Naive thymus-derived CD8-positive, alpha-beta T cell (primary cell): ENCODE results near the gene ASTE1. TPM values are rescaled to one million over a fixed set of nuclear protein-coding genes. Genes with fewer than 3 reads are reported as not detected.
"Not testable (repeated sequence)": the region's sequence is repeated elsewhere in the genome, so short reads cannot be mapped to it uniquely, and the experiment has no call there.

Experiments used
- ATAC-seq, 2 donors: fragments of 150-1000 bp; cut with Tn5 transposase in 1 of 2; sonication (Bioruptor Pico), chemical (Tn5 transposase) in 1 of 2; 1 replicate in 1 of 2; 2 replicates in 1 of 2; pipeline ENCODE4 v1.10.0; 2021; ENCODE audit warnings: mild to moderate bottlenecking in 2 of 2, moderate library complexity in 2 of 2
- POLR2A ChIA-PET: fragments of 350-600 bp; sonication (Branson Sonifier 250); formaldehyde crosslinking; loops from one replicate; lab custom pipeline; 2021; ENCODE audit warnings: antibody characterized with exemption; lab: Charles Lee
- DNase-seq, 10 donors: peaks; one replicate each; pipeline versions ENCODE4 v3.0.0 to v3.0.0-alpha.2; 2020 to 2022
- H3K27ac Mint-ChIP-seq, 10 donors: one replicate each; pipeline ENCODE4 v1.8.0; 2020 to 2022; ENCODE audit warnings: mild to moderate bottlenecking in 10 of 10, mixed read lengths in 10 of 10, moderate library complexity in 4 of 10, inconsistent platforms in 1 of 10
- H3K27me3 Mint-ChIP-seq, 5 donors: one replicate each; pipeline ENCODE4 v1.8.0; 2021 to 2022; ENCODE audit warnings: mixed read lengths in 5 of 5
- H3K36me3 Mint-ChIP-seq, 3 donors: one replicate each; pipeline ENCODE4 v1.8.0; 2020 to 2022; ENCODE audit warnings: mixed read lengths in 3 of 3, mild to moderate bottlenecking in 2 of 3, inconsistent platforms in 1 of 3
- H3K4me1 Mint-ChIP-seq, 4 donors: one replicate each; pipeline ENCODE4 v1.8.0; 2021 to 2022; ENCODE audit warnings: mixed read lengths in 4 of 4
- H3K4me3 Mint-ChIP-seq, 10 donors: one replicate each; pipeline ENCODE4 v1.8.0; 2020 to 2022; ENCODE audit warnings: mild to moderate bottlenecking in 10 of 10, mixed read lengths in 10 of 10, moderate library complexity in 6 of 10, inconsistent platforms in 1 of 10
- H3K9me3 Mint-ChIP-seq, 9 donors: one replicate each; pipeline ENCODE4 v1.8.0; 2020 to 2022; ENCODE audit warnings: mixed read lengths in 9 of 9, mild to moderate bottlenecking in 3 of 9, inconsistent platforms in 1 of 9, moderate library complexity in 1 of 9
- polyA plus RNA-seq, 3 donors: library from polyadenylated mRNA; unstranded; fragments of 300-500 nt; fragmentation: Illumina TruSeq; gene quantifications; one replicate each; pipeline ENCODE4 v1.2.3, GENCODE V29; 2021
- total RNA-seq, 8 experiments: library from RNA in 2 of 8; stranded (reverse) in 2 of 8; gene quantifications; one replicate each; pipeline ENCODE4 v1.2.3 and lab custom pipeline; 2021 to 2026

The ASTE1 gene
- total and polyA plus RNA-seq, 5 experiments from 2014 or later: 16.3 to 30.8 (median 25.4) TPM

DNA sequence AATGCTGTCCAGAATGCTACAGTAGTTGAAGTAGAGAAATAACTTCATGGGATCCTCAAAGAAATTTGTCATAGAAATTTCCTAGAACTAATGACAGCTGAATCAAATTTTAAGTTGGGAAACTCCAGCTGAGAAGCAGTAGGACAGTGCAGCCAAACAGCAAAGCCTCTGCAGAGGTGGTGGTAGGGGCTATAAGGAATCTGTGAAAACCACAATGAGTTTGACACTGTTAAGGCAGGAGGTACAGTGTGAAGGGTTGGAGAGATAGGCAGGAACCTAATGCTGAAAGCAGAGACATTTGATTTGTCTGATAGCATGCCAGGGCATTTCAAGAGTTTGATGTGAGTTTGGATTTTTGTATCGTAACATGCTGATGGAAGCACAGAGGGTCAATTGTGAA, 22.0 kb downstream of the ASTE1 start:
- Mint-ChIP-seq H3K36me3 (peaks cover 10 to 79% (median 16%) of the 10 kb centered on the region in 3 donors), H3K9me3 (no peaks in the 10 kb centered on the region), H3K27me3 (no peaks in the 10 kb centered on the region), H3K4me1 (peaks cover 0 to 9% (median 3%) of the 10 kb centered on the region in 4 donors), H3K27ac (peak overlapping the region in 3 of 10 donors; percentile 1 to 71 (median 11)), H3K4me3 (no peak overlapping the region)
- POLR2A ChIA-PET: no interaction called here
- ATAC-seq (no peak), DNase-seq (no peak)

- POLR2A ChIA-PET: interaction anchor here (0.7 to 0.9 kb wide), 2 partner anchors 22 to 25 kb away, joined by 3 to 5 read pairs; partner anchors contain the start of genes ASTE1 and NEK11
- ATAC-seq: no peak
Measured at GRCh38 chr3:131001071-131001470, 25.6 kb downstream of the ASTE1 start.

GRCh38 chr3:130997289-130997688, 29.3 kb downstream of the ASTE1 start:
- peaks cover 0 to 68% (median 6%) of the 10 kb centered on the region in 3 donors for H3K36me3 Mint-ChIP-seq
- POLR2A ChIA-PET: no interaction called here
- no peak for ATAC-seq
- peak overlapping the region in 1 of 10 donors; percentile 2 for H3K27ac Mint-ChIP-seq
- H3K9me3 Mint-ChIP-seq: no peaks in the 10 kb centered on the region
- DNase-seq: no peak
- no peak overlapping the region for H3K4me3 Mint-ChIP-seq
- no peaks in the 10 kb centered on the region for H3K27me3 Mint-ChIP-seq
- peaks cover 0 to 2% (median 0%) of the 10 kb centered on the region in 4 donors for H3K4me1 Mint-ChIP-seq

More at GRCh38 chr3:131001071-131001470, 25.6 kb downstream of the ASTE1 start:
- no peaks in the 10 kb centered on the region for H3K9me3 Mint-ChIP-seq
- no peak overlapping the region for H3K4me3 Mint-ChIP-seq
- no peaks in the 10 kb centered on the region for H3K27me3 Mint-ChIP-seq
- no peak for DNase-seq
- no peak overlapping the region for H3K27ac Mint-ChIP-seq
- peaks cover 4 to 78% (median 15%) of the 10 kb centered on the region in 3 donors for H3K36me3 Mint-ChIP-seq
- peaks cover 0 to 9% (median 3%) of the 10 kb centered on the region in 4 donors for H3K4me1 Mint-ChIP-seq

- Mint-ChIP-seq H3K4me3 (no peak overlapping the region), H3K4me1 (peaks cover 0 to 7% (median 0%) of the 10 kb centered on the region in 4 donors), H3K36me3 (peaks cover 0 to 74% (median 8%) of the 10 kb centered on the region in 3 donors), H3K9me3 (no peaks in the 10 kb centered on the region), H3K27me3 (no peaks in the 10 kb centered on the region), H3K27ac (no peak overlapping the region)
- POLR2A ChIA-PET: no interaction called here
- ATAC-seq (no peak), DNase-seq (no peak)
Measured at GRCh38 chr3:130992344-130992743, 34.3 kb downstream of the ASTE1 start.

DNA sequence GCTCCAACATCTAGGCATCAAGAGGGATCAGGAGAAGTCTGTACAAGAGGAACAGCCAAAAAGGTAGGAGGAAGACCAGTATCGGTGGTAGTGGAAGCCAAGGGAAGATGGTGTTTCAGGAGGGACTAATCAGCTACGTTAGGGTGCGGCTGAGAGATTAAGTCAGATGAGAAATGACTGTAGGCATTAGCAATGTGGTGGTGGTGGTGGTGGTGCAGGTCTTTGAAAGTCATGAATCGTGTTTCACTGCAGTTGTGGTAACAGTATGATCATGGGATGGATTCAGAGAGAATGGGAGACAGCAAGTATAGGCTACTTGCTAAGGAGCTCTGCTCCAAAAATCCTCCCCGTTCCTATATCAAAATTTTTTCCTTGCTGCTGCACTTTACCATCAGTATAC, 35.5 kb downstream of the ASTE1 start:
- Mint-ChIP-seq H3K27me3 (no peaks in the 10 kb centered on the region), H3K27ac (peak overlapping the region in 2 of 10 donors; percentile 30 to 53), H3K4me1 (peaks cover 0 to 7% (median 0%) of the 10 kb centered on the region in 4 donors), H3K9me3 (no peaks in the 10 kb centered on the region), H3K4me3 (no peak overlapping the region), H3K36me3 (peaks cover 0 to 64% (median 6%) of the 10 kb centered on the region in 3 donors)
- DNase-seq: no peak
- POLR2A ChIA-PET: no interaction called here
- ATAC-seq: no peak

DNA sequence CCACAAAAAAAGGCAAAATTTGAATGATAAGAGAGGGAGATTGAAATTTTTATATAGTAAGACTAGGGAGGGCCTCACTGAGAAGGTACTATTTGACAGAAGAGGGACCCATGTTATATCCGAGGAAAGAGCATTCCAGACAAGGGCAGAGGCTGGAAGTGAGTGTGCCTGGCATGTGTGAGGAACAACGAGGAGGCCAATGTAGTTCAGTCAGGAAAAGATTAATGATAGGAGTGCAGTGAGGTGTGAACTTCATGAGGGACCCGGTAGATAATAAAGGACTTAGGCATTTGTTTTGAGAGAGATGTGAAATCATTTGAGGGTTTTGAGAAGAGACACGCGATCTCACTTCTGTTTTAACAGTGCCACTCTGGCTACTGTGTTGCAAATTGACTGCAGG, 36.3 kb downstream of the ASTE1 start:
- Mint-ChIP-seq H3K4me3 (no peak overlapping the region), H3K36me3 (peaks cover 0 to 57% (median 5%) of the 10 kb centered on the region in 3 donors), H3K27ac (peak overlapping the region in 1 of 10 donors; percentile 37), H3K4me1 (peaks cover 0 to 7% (median 0%) of the 10 kb centered on the region in 4 donors), H3K27me3 (no peaks in the 10 kb centered on the region), H3K9me3 (no peaks in the 10 kb centered on the region)
- POLR2A ChIA-PET: no interaction called here
- ATAC-seq: no peak
- no peak for DNase-seq

- no peaks in the 10 kb centered on the region for H3K9me3 Mint-ChIP-seq
- no peak for DNase-seq
- POLR2A ChIA-PET: no interaction called here
- H3K36me3 Mint-ChIP-seq: peaks cover 0 to 64% (median 27%) of the 10 kb centered on the region in 3 donors
- H3K4me1 Mint-ChIP-seq: peaks cover 0 to 2% (median 0%) of the 10 kb centered on the region in 4 donors
- no peak overlapping the region for H3K4me3 Mint-ChIP-seq
- H3K27me3 Mint-ChIP-seq: no peaks in the 10 kb centered on the region
- H3K27ac Mint-ChIP-seq: no peak overlapping the region
- ATAC-seq: no peak
Measured at GRCh38 chr3:130981469-130981868, 45.2 kb downstream of the ASTE1 start.

- Mint-ChIP-seq H3K27me3 (no peaks in the 10 kb centered on the region), H3K36me3 (peaks cover 0 to 77% (median 31%) of the 10 kb centered on the region in 3 donors), H3K4me1 (peaks cover 0 to 2% (median 0%) of the 10 kb centered on the region in 4 donors), H3K9me3 (no peaks in the 10 kb centered on the region), H3K4me3 (no peak overlapping the region), H3K27ac (peak overlapping the region in 1 of 10 donors; percentile 41)
- POLR2A ChIA-PET: no interaction called here
- DNase-seq: no peak
- ATAC-seq: no peak
Measured at GRCh38 chr3:130979117-130979516, 47.5 kb downstream of the ASTE1 start.

- H3K36me3 Mint-ChIP-seq: peaks cover under 1 to 73% (median 37%) of the 10 kb centered on the region in 3 donors
- H3K27me3 Mint-ChIP-seq: no peaks in the 10 kb centered on the region
- no peaks in the 10 kb centered on the region for H3K9me3 Mint-ChIP-seq
- no peak overlapping the region for H3K4me3 Mint-ChIP-seq
- ATAC-seq: no peak
- POLR2A ChIA-PET: no interaction called here
- no peak for DNase-seq
- H3K27ac Mint-ChIP-seq: no peak overlapping the region
- H3K4me1 Mint-ChIP-seq: peaks cover 0 to 2% (median 0%) of the 10 kb centered on the region in 4 donors
Measured at GRCh38 chr3:130976706-130977105, 49.9 kb downstream of the ASTE1 start.

GRCh38 chr3:130975251-130975650, 51.4 kb downstream of the ASTE1 start:
- Mint-ChIP-seq H3K4me3 (no peak overlapping the region), H3K36me3 (peaks cover 15 to 76% (median 43%) of the 10 kb centered on the region in 3 donors), H3K4me1 (no peaks in the 10 kb centered on the region), H3K9me3 (peaks cover 0 to under 1% (median 0%) of the 10 kb centered on the region in 9 donors), H3K27me3 (no peaks in the 10 kb centered on the region), H3K27ac (peak overlapping the region in 2 of 10 donors; percentile 35 to 52)
- no peak for DNase-seq
- POLR2A ChIA-PET: no interaction called here
- ATAC-seq: no peak

DNA sequence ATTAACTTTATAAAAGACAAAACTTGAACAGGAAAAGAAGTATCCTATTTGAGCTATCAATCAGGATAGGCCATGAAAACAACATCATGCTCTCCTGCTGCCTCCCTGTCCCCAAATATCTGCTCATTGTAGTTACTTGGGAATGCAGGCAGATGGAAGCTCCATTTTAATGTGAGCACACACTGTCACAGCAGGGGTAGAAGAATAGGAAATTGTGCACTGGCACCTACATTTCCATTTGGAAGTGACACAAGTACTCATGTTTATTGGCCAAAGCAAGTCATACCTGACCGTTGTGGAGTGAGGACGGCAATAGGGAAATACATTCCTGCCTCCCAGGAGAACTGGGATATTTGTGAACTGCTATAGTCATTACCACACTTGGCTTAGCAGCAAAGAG, 52.4 kb downstream of the ASTE1 start:
- Mint-ChIP-seq H3K4me1 (no peaks in the 10 kb centered on the region), H3K36me3 (peaks cover 15 to 76% (median 41%) of the 10 kb centered on the region in 3 donors), H3K27ac (peak overlapping the region in 1 of 10 donors; percentile 15), H3K9me3 (peaks cover 0 to 2% (median 0%) of the 10 kb centered on the region in 9 donors), H3K4me3 (no peak overlapping the region), H3K27me3 (no peaks in the 10 kb centered on the region)
- ATAC-seq (no peak), DNase-seq (no peak)
- POLR2A ChIA-PET: no interaction called here

GRCh38 chr3:130973406-130973805, 53.2 kb downstream of the ASTE1 start:
- H3K9me3 Mint-ChIP-seq: peaks cover 0 to 2% (median 0%) of the 10 kb centered on the region in 9 donors
- POLR2A ChIA-PET: no interaction called here

DNA sequence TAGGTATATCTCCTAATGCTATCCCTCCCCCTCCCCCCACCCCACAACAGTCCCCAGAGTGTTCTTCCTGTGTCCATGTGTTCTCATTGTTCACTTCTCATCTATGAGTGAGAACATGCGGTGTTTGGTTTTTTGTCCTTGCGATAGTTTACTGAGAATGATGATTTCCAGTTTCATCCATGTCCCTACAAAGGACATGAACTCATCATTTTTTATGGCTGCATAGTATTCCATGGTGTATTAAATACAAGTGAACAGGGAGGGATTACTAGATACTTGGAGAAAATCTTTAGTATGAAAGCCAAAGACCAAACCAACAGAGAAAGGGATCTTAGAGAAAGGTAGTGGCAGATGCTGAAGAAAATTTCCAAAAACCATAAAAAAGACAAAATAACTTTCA, 54.0 kb downstream of the ASTE1 start:
- ATAC-seq, H3K27ac Mint-ChIP-seq, H3K4me3 Mint-ChIP-seq, H3K9me3 Mint-ChIP-seq, H3K27me3 Mint-ChIP-seq, DNase-seq, POLR2A ChIA-PET, H3K4me1 Mint-ChIP-seq: not testable (repeated sequence)
- H3K36me3 Mint-ChIP-seq: peaks cover 20 to 76% (median 47%) of the 10 kb centered on the region in 3 donors

More at GRCh38 chr3:130973406-130973805, 53.2 kb downstream of the ASTE1 start:
- ATAC-seq (no peak), DNase-seq (no peak)
- Mint-ChIP-seq H3K36me3 (peaks cover 17 to 73% (median 46%) of the 10 kb centered on the region in 3 donors), H3K4me3 (no peak overlapping the region), H3K4me1 (no peaks in the 10 kb centered on the region), H3K27me3 (no peaks in the 10 kb centered on the region), H3K27ac (no peak overlapping the region)
